GM21737 (cell line): ENCODE results near the gene SAMD9L.

ENCODE experiments used
- ATAC-seq: cut with Tn5 transposase; IDR thresholded peaks from one replicate; pipeline ENCODE4 v1.9.1; 2021; ENCODE audit warnings: mild to moderate bottlenecking, moderate library complexity; ENCODE audit not compliant: unreplicated experiment

SAMD9L gene

DNA sequence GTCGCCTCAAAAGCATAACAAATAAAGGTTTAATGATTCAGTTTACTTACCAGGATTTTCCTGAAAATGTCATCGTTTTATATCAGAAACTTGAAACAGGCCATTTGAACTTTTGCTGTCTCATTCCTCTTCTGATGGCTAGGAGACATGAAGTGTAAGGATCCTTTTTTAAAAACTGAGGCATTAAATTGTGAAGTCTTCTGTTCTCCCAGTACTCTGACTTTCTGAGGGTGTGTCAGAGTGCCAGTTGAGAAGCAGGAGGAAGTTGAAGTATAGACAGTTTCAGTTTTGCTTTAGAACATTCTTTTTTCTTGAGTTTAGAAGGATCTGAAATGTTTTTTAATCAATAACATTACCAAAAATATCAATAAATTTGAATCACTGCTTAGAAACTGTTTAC is at the start of gene SAMD9L:
TSS of gene SAMD9L (minus strand) at position 242 of the 400 bp plus-strand sequence. CDS start 12,414 bp downstream, outside the sequence.
- ATAC-seq, result peak; percentile 60

- no peak for ATAC-seq
Observed at GRCh38 chr7:93196336-93196735, 48.2 kb upstream of the SAMD9L start.

DNA sequence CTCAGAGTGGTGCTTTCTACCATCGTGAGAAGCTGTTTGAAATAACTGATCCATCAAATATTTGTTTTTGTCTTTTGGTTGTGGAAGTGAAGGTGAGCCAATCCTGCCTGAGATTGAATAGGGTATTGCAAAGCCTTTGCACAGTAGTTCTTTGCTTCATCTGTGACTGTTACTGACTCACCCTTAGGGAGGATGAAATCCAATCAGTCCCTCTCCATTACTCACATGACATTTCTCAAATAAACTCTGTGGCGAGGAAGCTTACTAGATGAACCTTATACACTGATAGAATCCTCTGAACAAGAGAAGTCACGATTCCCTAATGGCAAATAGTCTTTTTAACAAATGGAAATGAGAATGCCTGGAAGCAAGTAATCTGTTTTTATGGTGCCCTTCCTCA is 46.2 kb upstream of the SAMD9L start:
- ATAC-seq, result no peak

- no peak for ATAC-seq
Observed at GRCh38 chr7:93188870-93189634, 40.9 kb upstream of the SAMD9L start.

DNA sequence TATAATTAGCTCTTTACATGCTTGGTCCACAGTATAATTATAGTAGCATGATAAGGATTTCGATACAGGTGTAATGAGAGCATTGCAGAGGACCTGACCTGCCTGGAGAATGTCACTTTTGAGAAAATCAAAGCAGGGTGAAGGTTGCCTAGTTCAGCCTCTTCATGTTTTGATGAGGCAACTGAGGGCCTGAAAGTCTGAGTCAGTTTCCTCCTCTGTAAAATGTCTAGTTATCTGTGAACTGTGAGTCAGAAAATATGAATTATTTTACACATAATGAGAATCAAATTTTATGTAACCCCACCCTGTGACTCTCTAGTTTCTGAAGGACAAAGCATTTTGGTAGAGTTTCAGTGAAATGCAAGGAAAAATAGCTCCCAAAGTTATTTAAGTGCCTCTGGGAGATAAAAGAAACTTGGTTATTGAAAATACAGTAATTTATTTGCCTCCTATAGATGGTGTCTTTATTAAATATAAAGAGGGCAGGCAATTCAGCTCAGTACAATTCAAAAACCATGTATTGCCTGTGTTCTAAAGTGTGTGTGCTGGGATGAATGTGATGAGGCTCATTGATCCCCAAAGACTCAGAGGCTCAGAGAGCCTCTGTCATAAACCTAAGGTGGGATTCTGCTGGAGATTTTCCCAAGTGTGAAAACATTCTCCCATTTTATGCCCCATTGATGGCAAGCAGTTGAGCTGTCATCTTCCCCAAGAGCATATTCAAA is 37.3 kb upstream of the SAMD9L start:
- no peak for ATAC-seq

GRCh38 chr7:93179173-93179572 is 31.0 kb upstream of the SAMD9L start:
- no peak for ATAC-seq

DNA sequence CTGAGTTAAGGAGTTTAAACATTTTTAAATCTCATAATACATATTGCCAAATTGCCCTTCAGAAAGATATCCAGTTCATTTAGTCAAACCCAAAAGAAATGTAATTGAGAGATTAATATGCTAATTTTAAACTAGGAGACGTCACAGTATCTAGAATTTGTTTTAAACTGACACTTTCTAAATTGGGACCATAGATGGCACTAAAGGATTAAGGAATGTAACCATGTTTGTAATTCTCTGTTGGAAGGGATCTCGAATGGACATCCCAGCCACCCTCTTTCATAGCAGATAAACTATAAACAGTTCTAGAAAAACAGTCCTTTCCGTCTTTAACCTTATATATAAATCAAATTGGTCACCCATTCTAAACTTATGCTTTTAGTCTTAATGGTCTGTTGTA is 30.0 kb upstream of the SAMD9L start:
- ATAC-seq, result no peak

- no peak for ATAC-seq
Observed at GRCh38 chr7:93176992-93177580, 28.9 kb upstream of the SAMD9L start.

- ATAC-seq, result no peak
Observed at GRCh38 chr7:93175219-93175618, 27.0 kb upstream of the SAMD9L start.

DNA sequence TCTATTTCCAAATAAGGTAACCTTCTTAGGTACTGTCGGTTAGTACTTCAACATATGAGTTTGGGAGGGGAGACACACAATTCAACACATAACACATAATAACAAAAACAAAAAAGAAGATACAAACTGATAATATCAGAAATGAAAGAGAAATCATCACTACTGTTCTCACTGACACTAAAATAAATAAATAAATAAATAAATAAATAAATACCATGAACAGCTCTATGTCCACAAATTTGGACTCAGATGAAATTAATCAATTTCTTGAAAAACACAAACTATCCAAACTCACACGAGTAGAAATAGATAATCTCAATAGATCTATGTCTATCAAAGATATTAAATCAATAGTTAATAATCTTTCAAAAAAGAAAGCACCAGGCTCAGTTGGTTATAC is 24.5 kb upstream of the SAMD9L start:
- ATAC-seq, result no peak

GRCh38 chr7:93171606-93172226 is 23.5 kb upstream of the SAMD9L start:
- no peak for ATAC-seq

- peak; percentile 97 for ATAC-seq
Observed at GRCh38 chr7:93165447-93165846, 17.3 kb upstream of the SAMD9L start.

DNA sequence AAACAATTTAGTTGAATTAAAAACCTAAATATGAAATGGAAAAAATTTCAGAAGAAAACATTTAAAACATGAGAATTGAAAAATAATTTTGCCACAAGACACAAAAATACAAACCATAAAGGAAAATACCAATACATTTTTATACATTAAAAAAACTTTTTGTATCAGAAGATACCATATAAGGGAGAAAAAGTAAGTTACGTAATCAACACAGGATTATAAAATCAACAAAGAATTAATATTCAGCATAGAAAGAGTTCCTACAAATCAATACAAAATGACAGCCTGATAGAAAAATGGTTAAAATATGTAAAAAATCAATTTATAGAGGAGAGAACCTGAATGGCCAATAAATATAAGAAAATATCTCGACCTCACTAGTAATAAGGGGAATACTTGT is 16.6 kb upstream of the SAMD9L start:
- ATAC-seq, result no peak

GRCh38 chr7:93161181-93161762 is 13.1 kb upstream of the SAMD9L start:
- ATAC-seq, result no peak

GRCh38 chr7:93160410-93160809 is 12.2 kb upstream of the SAMD9L start:
- ATAC-seq, result no peak

- ATAC-seq, result no peak
Observed at GRCh38 chr7:93159490-93159889, 11.3 kb upstream of the SAMD9L start.

DNA sequence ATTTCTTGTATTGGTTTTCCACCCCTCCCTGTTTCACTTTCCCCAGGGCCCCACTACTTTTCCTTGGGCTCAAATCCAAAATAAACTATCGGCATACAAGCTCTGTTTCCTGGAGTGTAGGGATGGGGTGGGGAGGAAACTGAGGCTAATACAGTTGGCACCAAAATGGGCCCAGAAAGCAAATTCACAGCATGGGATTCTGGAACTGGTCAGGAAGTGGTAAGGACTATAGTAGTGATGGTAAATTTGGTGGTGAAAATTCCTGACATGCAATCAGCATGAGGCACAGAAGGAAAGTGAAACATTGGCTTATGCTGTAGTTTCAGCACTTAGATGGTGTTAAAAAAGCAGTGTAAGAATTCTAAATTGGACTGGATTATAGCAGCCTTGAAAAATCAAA is 8.7 kb upstream of the SAMD9L start:
- no peak for ATAC-seq

GRCh38 chr7:93150200-93150835 is 2.1 kb upstream of the SAMD9L start:
- ATAC-seq, result no peak

- no peak for ATAC-seq
Observed at GRCh38 chr7:93148727-93149126, 542 bp upstream of the SAMD9L start.

DNA sequence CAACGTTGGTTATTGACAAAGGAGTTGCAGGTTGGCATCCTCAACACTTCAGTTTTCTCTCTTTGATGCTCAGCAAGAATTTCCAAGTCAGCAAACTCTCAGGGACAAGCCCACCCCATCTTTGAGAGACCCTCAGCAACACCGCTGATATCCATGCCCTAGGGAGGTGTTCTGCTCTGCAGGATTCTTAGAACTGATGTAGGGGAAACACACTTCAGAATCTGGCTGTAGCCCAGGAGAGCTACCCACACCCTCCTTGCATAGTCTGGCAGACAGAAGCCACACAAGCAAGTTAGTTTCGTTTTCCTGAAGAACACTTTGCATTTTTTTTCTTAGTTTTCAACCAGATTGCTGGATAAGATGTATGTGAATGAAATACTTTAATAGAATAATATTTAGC is 822 bp downstream of the SAMD9L start:
- ATAC-seq, result peak; percentile 80
